GM18526 (cell line): Measurements from ENCODE around the gene ETF1.

Experiments
- POLR2A ChIP-seq: IDR thresholded peaks from 3 replicates; pipeline ENCODE4 v1.6.1; 2011; ENCODE audit not compliant: insufficient read length; ENCODE audit errors: extremely low read depth

ETF1 gene

GRCh38 chr5:138568061-138568824 is 25.2 kb upstream of the ETF1 start:
- no peak for TF ChIP-seq POLR2A

DNA sequence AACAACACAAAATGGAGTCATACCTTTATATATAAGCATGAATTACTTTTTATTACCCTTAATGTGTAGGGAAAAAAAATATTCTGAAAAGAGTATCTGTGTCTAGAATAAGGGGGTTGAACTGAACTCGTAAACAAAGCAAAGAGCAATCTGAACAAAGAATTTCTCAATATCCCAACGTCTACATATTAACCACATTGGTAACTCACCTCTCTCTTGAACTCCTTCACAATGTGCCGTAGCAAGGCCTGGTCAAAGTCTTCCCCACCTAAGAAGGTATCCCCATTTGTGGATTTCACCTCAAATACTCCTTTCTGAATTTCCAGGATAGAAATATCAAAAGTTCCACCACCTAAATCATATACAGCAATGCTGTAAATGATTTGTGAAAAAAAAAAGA is 23.8 kb upstream of the ETF1 start:
- no peak for TF ChIP-seq POLR2A

- no peak for TF ChIP-seq POLR2A
Observed at GRCh38 chr5:138565100-138565821, 22.2 kb upstream of the ETF1 start.

GRCh38 chr5:138564242-138564641 is 21.2 kb upstream of the ETF1 start:
- TF ChIP-seq POLR2A: no peak

DNA sequence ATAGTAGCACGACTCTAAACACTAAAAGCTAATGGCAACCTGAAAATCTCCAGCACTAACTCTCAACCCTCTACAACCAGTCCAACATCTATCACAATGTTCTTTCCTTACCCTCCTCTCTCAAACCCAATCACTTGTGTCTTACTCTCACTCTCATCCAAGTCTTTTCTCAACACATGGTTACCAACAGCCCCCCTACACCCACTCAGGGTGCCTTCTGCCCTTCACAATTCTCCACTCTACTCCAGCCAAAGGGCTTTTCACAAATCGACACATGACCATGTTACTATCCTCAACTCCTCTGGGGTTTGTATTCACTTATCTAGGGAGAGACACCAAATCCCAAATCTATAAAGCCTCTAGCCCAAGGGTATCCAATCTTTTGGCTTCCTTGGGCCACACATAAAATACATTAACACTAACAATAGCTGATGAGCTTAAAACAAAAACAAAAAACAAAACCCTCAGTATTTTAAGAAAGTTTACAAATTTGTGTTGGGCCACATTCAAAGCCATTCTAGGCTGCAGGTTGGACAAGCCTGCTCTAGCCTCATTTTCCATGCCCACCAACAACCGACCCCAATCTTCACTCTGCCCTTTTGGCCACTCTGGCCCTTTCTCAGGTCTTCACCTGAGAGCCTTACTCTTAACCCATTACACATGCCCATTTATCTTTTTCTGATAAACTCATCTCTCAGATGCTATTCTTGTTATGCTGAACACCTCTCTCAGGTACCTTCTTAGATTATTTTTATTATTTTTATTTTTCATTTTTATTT is 20.5 kb upstream of the ETF1 start:
- no peak for TF ChIP-seq POLR2A

- no peak for TF ChIP-seq POLR2A
Observed at GRCh38 chr5:138560971-138561370, 17.9 kb upstream of the ETF1 start.

GRCh38 chr5:138559937-138560336 is 16.9 kb upstream of the ETF1 start:
- TF ChIP-seq POLR2A: no peak

DNA sequence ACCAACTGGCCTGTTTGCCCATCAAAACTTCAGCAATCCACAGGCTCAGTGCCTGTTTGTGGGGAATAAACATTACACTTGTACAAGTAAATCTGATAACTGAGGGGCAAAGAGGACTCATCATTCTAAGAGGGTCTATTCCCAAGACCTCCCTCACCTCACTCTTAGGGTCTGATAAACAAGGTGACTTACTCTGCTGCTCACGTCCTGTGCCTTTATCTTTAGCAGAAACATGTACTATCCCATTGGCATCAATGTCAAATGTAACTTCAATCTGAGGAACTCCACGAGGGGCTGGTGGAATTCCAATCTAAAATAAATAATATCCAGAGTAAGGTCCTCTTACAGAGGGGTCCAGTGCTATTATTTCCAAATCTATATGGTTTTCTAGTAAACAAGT is 14.6 kb upstream of the ETF1 start:
- no peak for TF ChIP-seq POLR2A

DNA sequence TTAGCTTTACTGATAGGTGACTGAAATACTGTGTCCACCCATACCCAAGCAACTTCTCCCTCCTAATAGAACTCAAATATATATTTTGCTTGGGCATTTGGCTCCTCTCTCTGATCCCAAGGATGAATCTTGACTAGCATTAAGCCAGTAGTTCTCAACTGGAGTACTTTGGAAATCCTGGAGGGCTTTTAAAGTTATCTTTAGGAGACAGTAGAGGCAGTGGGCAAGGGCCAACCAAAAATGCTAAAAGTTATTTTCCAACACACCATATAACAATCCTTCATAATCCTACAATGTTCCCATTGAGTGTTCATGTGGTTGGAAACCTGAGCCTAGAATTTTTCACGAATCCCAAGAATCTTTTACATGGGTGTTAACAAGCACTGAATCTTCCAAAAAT is 11.1 kb upstream of the ETF1 start:
- no peak for TF ChIP-seq POLR2A

GRCh38 chr5:138553437-138554095 is 10.5 kb upstream of the ETF1 start:
- no peak for TF ChIP-seq POLR2A

DNA sequence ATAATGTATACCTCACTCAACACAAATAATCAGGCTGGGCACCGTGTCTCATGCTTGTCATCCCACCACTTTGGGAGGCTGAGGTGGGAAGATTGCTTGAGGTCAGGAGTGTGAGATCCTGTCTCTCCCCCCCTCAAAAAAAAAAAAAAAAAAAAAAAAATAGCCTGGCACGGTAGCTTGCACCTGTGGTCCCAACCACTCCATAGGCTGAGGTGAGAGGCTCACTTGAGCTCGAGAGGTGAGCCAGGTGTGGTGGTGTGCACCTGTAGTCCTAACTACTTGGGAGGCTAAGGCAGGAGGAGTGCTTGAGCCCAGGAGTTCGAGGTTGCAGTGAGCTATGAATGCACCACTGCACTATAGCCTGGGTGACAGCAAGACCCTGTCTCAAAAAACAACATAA is 9.6 kb upstream of the ETF1 start:
- TF ChIP-seq POLR2A: no peak

- no peak for TF ChIP-seq POLR2A
Observed at GRCh38 chr5:138549414-138549813, 6.4 kb upstream of the ETF1 start.

DNA sequence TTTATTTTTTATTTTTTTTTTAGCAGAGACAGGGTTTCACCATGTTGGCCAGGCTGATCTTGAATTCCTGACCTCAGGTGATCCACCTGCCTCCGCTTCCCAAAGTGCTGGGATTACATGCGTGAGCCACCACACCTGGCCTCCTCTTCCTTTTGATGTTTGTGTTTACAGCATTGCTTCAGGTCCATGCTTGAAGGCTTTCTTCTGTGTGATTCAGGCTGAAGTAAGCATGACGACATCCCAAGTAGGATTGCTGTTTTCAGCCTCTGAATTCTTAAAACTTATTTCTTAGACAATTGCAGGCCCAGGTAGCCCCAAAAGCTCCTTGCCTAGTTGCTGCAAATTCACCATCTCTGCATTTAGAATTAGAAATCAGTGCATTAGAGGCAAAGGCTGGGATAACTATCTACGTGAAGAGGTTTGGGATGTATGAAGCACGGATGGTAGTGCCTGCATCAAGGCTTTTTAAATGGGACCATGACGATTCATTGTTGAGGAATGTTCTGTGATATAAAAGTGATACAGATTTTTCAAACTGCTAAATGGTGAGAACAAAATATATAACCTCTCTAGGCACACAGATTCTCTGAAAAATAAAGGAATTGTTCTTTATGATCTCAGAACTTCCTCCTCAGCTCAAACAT is 3.0 kb upstream of the ETF1 start:
- no peak for TF ChIP-seq POLR2A

DNA sequence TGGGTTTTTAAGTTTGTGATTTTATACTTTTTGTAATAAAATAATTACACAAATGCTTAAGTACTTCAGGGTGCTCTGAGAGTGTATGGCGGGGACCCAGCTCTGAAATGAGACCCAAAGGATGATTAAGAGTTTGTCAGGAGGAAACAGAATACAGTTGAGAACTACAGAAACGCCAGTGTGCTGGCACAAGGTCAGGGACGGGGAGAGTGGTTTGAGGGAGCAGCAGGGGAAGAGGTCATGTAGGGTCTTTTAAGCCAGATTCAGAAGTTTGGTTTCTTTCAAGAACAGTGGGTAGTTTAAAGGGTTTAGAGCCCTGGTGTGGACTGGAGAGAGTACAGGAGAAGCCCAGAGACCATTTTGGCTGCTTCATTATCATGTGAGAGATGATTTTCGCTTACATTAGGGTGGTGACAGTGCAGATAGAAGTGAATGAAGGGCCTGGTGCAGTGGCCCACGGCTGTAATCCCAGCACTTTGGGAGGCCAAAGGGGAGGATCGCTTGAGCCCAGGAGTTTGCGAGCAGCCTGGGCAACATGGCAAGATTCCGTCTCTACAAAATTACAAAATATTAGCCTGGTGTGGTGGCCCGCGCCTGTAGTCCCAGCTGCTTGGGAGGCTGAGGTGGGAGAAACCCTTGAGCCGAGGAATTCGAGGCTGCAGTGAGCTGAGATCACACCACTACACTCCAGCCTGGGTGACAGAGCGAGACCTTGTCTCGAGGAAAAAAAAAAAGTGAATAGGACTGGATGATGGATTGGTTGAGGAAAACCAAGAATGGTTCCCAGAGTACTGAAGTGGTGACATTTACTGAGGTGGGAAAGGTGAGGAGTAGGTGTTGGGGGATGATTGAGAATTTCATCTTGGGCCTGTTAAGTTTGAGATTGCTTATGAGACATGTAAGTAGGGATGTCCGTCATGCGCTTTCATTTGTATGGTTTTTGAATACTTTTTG is 1.4 kb upstream of the ETF1 start:
- no peak for TF ChIP-seq POLR2A
